K562 (cell line): ENCODE results near the gene SCYL1. TPM values are rescaled to one million over a fixed set of nuclear protein-coding genes. Genes with fewer than 3 reads are reported as not detected.

Experiments used
- BHLHE40 ChIP-seq: IDR thresholded peaks from 2 replicates; pipeline ENCODE4 v1.6.1; 2011; ENCODE audit warnings: low read length, improper control_type of control experiment
- CBX8 ChIP-seq: fragments of 200-600 bp; sonication (generic); IDR thresholded peaks from 2 replicates; pipeline ENCODE4 v1.6.1; 2012; ENCODE audit warnings: borderline replicate concordance, mixed run types, low read depth, mild to moderate bottlenecking, moderate library complexity, mixed read lengths, low read length, control low read depth, inconsistent platforms; ENCODE audit not compliant: poor library complexity, severe bottlenecking; ENCODE audit errors: extremely low read depth
- CSDE1 ChIP-seq, 2 experiments: fragments of 450-650 bp; IDR thresholded peaks; 2 replicates each; pipeline ENCODE4 v1.6.1; 2016; ENCODE audit warnings: mild to moderate bottlenecking in 1 of 2
- FOXK2 ChIP-seq, 2 experiments: fragments of 450-650 bp; IDR thresholded peaks in 1 of 2; conservative IDR thresholded peaks in 1 of 2; 2 replicates each; pipeline ENCODE4 v1.6.1; 2016; ENCODE audit warnings: low read depth in 2 of 2, mild to moderate bottlenecking in 1 of 2
- FUS ChIP-seq: fragments of 200-400 bp; formaldehyde crosslinking; optimal IDR thresholded peaks from 2 replicates; pipeline ENCODE3; 2017; ENCODE audit warnings: low read depth, low read length
- HBP1 ChIP-seq: fragments of 450-650 bp; formaldehyde crosslinking; IDR thresholded peaks from 2 replicates; pipeline ENCODE4 v1.4.0; 2022; ENCODE audit warnings: missing genetic modification characterization
- MYNN ChIP-seq, 2 experiments: sonication (generic); formaldehyde crosslinking in 1 of 2; IDR thresholded peaks; 2 replicates each; pipeline versions ENCODE4 v1.5.0 to v1.6.1; 2016 to 2020; ENCODE audit warnings: antibody characterized with exemption in 1 of 2, missing genetic modification reagents in 1 of 2
- POLR2AphosphoS2 ChIP-seq: IDR thresholded peaks from 2 replicates; pipeline ENCODE4 v1.6.1; 2012; ENCODE audit warnings: low read length, improper control_type of control experiment
- PRPF4 ChIP-seq: fragments of 200-400 bp; formaldehyde crosslinking; IDR thresholded peaks from one replicate; pipeline ENCODE4 v1.6.1; 2017; ENCODE audit warnings: low read length, low read depth, mild to moderate bottlenecking; ENCODE audit not compliant: insufficient read depth, poor library complexity, severe bottlenecking
- RNF2 ChIP-seq: sonication (generic); IDR thresholded peaks from 2 replicates; pipeline ENCODE4 v1.6.1; 2016
- SIX5 ChIP-seq, 2 experiments: IDR thresholded peaks; 2 replicates each; pipeline ENCODE4 v1.6.1; 2011; ENCODE audit warnings: low read length in 2 of 2, borderline replicate concordance in 1 of 2, low read depth in 1 of 2, mild to moderate bottlenecking in 1 of 2, moderate library complexity in 1 of 2; ENCODE audit not compliant: insufficient read depth in 1 of 2
- TAF9B ChIP-seq: fragments of 450-650 bp; IDR thresholded peaks from 2 replicates; pipeline ENCODE4 v1.6.1; 2018; ENCODE audit warnings: mild to moderate bottlenecking; ENCODE audit not compliant: partially characterized antibody
- THRB ChIP-seq: fragments of 450-650 bp; formaldehyde crosslinking; conservative IDR thresholded peaks from 2 replicates; pipeline ENCODE4 v1.4.0; 2022; ENCODE audit warnings: mild to moderate bottlenecking, missing genetic modification characterization
- ZBTB11 ChIP-seq, 3 experiments: fragments of 200-800 bp in 1 of 3; fragments of 250-450 bp in 1 of 3; fragments of 450-650 bp in 1 of 3; sonication (Bioruptor Pico) in 1 of 3; sonication (Bioruptor generic) in 1 of 3; formaldehyde crosslinking in 1 of 3; IDR thresholded peaks; 2 replicates each; pipeline versions ENCODE4 v1.6.1 to v1.8.0; 2016 to 2022; ENCODE audit warnings: mild to moderate bottlenecking in 2 of 3, missing genetic modification characterization in 2 of 3, missing compliant biosample characterization in 1 of 3, moderate library complexity in 1 of 3
- ZNF124 ChIP-seq: sonication (generic); formaldehyde crosslinking; IDR thresholded peaks from 2 replicates; pipeline ENCODE4 v1.8.1; 2022; ENCODE audit warnings: missing genetic modification reagents
- polyA plus RNA-seq, 8 experiments: library from polyadenylated mRNA; depleted of rRNA in 4 of 8; stranded (reverse) in 5 of 8; unstranded in 3 of 8; fragments of >200 nt; fragmentation: Nextera tagmentation in 2 of 8; fragmentation: Illumina TruSeq in 1 of 8; extraction: Ambion mirVana in 2 of 8; extraction: Trizol in 1 of 8; gene quantifications; 2 replicates each; pipeline versions ENCODE4 v1.2.1 to v1.2.3, GENCODE V29; 2011 to 2014; ENCODE audit warnings: inconsistent platforms in 1 of 8, missing spikeins in 1 of 8
- total RNA-seq, 7 experiments: library from RNA; depleted of rRNA in 6 of 7; stranded (reverse); fragments of >200 nt in 6 of 7; fragmentation: Illumina TruSeq in 2 of 7; extraction: Trizol in 2 of 7; gene quantifications; 2 replicates each; pipeline versions ENCODE4 v1.2.1 to v1.2.3, GENCODE V29; 2011 to 2021; ENCODE audit warnings: low replicate concordance in 1 of 7
- TF ChIP-seq, protein P1 (sequence below): fragments of 450-650 bp; IDR thresholded peaks from 2 replicates; pipeline ENCODE4 v1.6.1; 2016; ENCODE audit warnings: antibody characterized with exemption

Gene SCYL1
- total and polyA plus RNA-seq, 9 of the 15 experiments (the other 6 are each of a cell fraction or from before 2014, with no cell fraction given): 1.9 to 145 (median 57.6) TPM

GRCh38 chr11:65477149-65477965, 47.5 kb upstream of the SCYL1 start (continued):
- TF ChIP-seq CBX8 (no peak), MYNN (IDR thresholded peaks at IDR 0.05) (peak; percentile 45), MYNN (CRISPR knock-in tag; IDR thresholded peaks at IDR 0.05) (no peak), CSDE1 (IDR thresholded peaks at IDR 0.05) (peak in 1 of 2 experiments; percentile 62; a peak in 2 of 4 replicates), ZBTB11 (CRISPR knock-in tag; IDR thresholded peaks at IDR 0.05) (peak in 2 of 3 experiments; percentile 54 to 92; a peak in 2 of 6 replicates), POLR2AphosphoS2 (peak; percentile 81; the same call in 1 of the 2 replicates), PRPF4 (peak; percentile 79), ZNF124 (CRISPR knock-in tag) (no peak), BHLHE40 (peak; percentile 95), RNF2 (peak; percentile 74; the same call in 1 of the 2 replicates), FUS (peak; percentile 64), FOXK2 (conservative IDR thresholded peaks at IDR 0.05 in 1 of 2, IDR thresholded peaks at IDR 0.05 in 1 of 2; ENCODE audit: low read depth in 2 of 2) (peak in 1 of 2 experiments; percentile 50; a peak in 1 of 4 replicates), SIX5 (IDR thresholded peaks at IDR 0.05; ENCODE audit: borderline replicate concordance in 1 of 2, insufficient read depth in 1 of 2, low read depth in 1 of 2, low read length in 2 of 2) (no peak), TAF9B (peak; percentile 92), THRB (peak; percentile 80), HBP1 (CRISPR knock-in tag) (0 out of 2 replicates have a peak, but pooled peaks have one; percentile 2)
- TF ChIP-seq, protein P1, sequence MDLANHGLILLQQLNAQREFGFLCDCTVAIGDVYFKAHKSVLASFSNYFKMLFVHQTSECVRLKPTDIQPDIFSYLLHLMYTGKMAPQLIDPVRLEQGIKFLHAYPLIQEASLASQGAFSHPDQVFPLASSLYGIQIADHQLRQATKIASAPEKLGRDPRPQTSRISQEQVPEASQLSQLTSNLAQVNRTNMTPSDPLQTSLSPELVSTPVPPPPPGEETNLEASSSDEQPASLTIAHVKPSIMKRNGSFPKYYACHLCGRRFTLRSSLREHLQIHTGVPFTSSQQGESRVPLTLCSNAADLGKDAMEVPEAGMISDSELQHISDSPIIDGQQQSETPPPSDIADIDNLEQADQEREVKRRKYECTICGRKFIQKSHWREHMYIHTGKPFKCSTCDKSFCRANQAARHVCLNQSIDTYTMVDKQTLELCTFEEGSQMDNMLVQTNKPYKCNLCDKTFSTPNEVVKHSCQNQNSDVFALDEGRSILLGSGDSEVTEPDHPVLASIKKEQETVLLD: peak; percentile 62; the same call in 1 of the 2 replicates
